ENCODE measurements around the gene LARGE1.

The LARGE1 gene

GRCh38 chr22:33496112-33496511 is 424.2 kb downstream of the LARGE1 start:
- Histone ChIP-seq H3K9me3 (no peaks in the 10 kb centered on the region; the same call in 1 of the 2 replicates), H3K4me3 (ENCODE audit: low read depth, low read length) (no peak overlapping the region), H3K27me3 (no peaks in the 10 kb centered on the region), H3K4me1 (no peaks in the 10 kb centered on the region), H3K36me3 (no peaks in the 10 kb centered on the region)
- TF ChIP-seq CTCF (IDR thresholded peaks at IDR 0.05; ENCODE audit: low read depth, low read length), result no peak
- no peak for DNase-seq

GRCh38 chr22:33493476-33494205 is 426.6 kb downstream of the LARGE1 start:
- Histone ChIP-seq H3K4me1 (no peaks in the 10 kb centered on the region), H3K9me3 (no peaks in the 10 kb centered on the region), H3K36me3 (no peaks in the 10 kb centered on the region), H3K27me3 (no peaks in the 10 kb centered on the region), H3K4me3 (ENCODE audit: low read depth, low read length) (no peak overlapping the region)
- TF ChIP-seq CTCF (IDR thresholded peaks at IDR 0.05; ENCODE audit: low read depth, low read length), result no peak
- no peak for DNase-seq

- no peak for TF ChIP-seq CTCF (IDR thresholded peaks at IDR 0.05; ENCODE audit: low read depth, low read length)
- Histone ChIP-seq H3K9me3 (no peaks in the 10 kb centered on the region), H3K4me3 (ENCODE audit: low read depth, low read length) (no peak overlapping the region), H3K36me3 (no peaks in the 10 kb centered on the region), H3K27me3 (no peaks in the 10 kb centered on the region), H3K4me1 (no peaks in the 10 kb centered on the region)
- no peak for DNase-seq
These were observed 428.0 kb downstream of the LARGE1 start for GRCh38 chr22:33492210-33492651.

GRCh38 chr22:33487041-33487716 is 433.1 kb downstream of the LARGE1 start:
- Histone ChIP-seq H3K36me3 (no peaks in the 10 kb centered on the region), H3K27me3 (no peaks in the 10 kb centered on the region), H3K4me1 (no peaks in the 10 kb centered on the region), H3K4me3 (ENCODE audit: low read depth, low read length) (no peak overlapping the region), H3K9me3 (peaks cover 2% of the 10 kb centered on the region; the same call in 1 of the 2 replicates)
- no peak for DNase-seq
- TF ChIP-seq CTCF (IDR thresholded peaks at IDR 0.05; ENCODE audit: low read depth, low read length), result no peak

GRCh38 chr22:33481550-33481949 is 438.7 kb downstream of the LARGE1 start:
- Histone ChIP-seq H3K27me3 (no peaks in the 10 kb centered on the region), H3K4me1 (no peaks in the 10 kb centered on the region), H3K9me3 (peaks cover 2% of the 10 kb centered on the region; the same call in 1 of the 2 replicates), H3K36me3 (no peaks in the 10 kb centered on the region), H3K4me3 (ENCODE audit: low read depth, low read length) (no peak overlapping the region)
- no peak for DNase-seq
- TF ChIP-seq CTCF (IDR thresholded peaks at IDR 0.05; ENCODE audit: low read depth, low read length), result no peak

Data from BE2C (cell line).